Spleen (tissue), 11 donors: ENCODE data around the gene NFAT5. TPM values are rescaled to one million over a fixed set of nuclear protein-coding genes. Genes with fewer than 3 reads are reported as not detected.

ENCODE experiments used
- DNase-seq: peaks from one replicate; pipeline ENCODE4 v3.0.0-alpha.2; 2020
- H3K27ac ChIP-seq, 8 donors: fragments of 200-600 bp; sonication (generic) in 7 of 8; 1 replicate in 4 of 8; 2 replicates in 4 of 8; pipeline versions ENCODE4 v1.5.0 to v1.8.0; 2016 to 2021; ENCODE audit warnings: inconsistent platforms in 4 of 8, mild to moderate bottlenecking in 4 of 8, moderate library complexity in 1 of 8
- H3K27me3 ChIP-seq, 7 donors: fragments of 200-600 bp; sonication (generic) in 6 of 7; replicated peaks in 1 of 7; 1 replicate in 4 of 7; 2 replicates in 3 of 7; pipeline versions ENCODE4 v1.5.0 to v1.8.0; 2016 to 2021; ENCODE audit warnings: inconsistent platforms in 3 of 7, mild to moderate bottlenecking in 1 of 7
- H3K36me3 ChIP-seq, 6 donors: fragments of 200-600 bp; sonication (generic) in 5 of 6; 1 replicate in 4 of 6; 2 replicates in 2 of 6; pipeline versions ENCODE4 v1.5.0 to v1.8.0; 2016 to 2021; ENCODE audit warnings: inconsistent platforms in 2 of 6
- H3K4me1 ChIP-seq, 6 donors: fragments of 200-600 bp; sonication (generic) in 5 of 6; 1 replicate in 3 of 6; 2 replicates in 3 of 6; pipeline versions ENCODE4 v1.5.0 to v1.8.0; 2016 to 2021; ENCODE audit warnings: inconsistent platforms in 3 of 6
- H3K4me3 ChIP-seq, 8 donors: fragments of 200-600 bp; sonication (generic) in 7 of 8; 1 replicate in 4 of 8; 2 replicates in 4 of 8; pipeline versions ENCODE4 v1.5.0 to v1.8.0; 2016 to 2021; ENCODE audit warnings: inconsistent platforms in 4 of 8, mild to moderate bottlenecking in 4 of 8, moderate library complexity in 2 of 8
- H3K9me3 ChIP-seq, 8 donors: fragments of 200-600 bp; sonication (generic) in 7 of 8; 1 replicate in 4 of 8; 2 replicates in 4 of 8; pipeline versions ENCODE4 v1.5.0 to v1.8.0; 2016 to 2021; ENCODE audit warnings: inconsistent platforms in 4 of 8
- CTCF ChIP-seq, 11 experiments: fragments of 200-600 bp in 7 of 11; fragments of 450-650 bp in 4 of 11; sonication (generic) in 4 of 11; IDR thresholded peaks in 8 of 11; conservative IDR thresholded peaks in 3 of 11; 1 replicate in 7 of 11; 2 replicates in 4 of 11; pipeline versions ENCODE4 v1.4.0 to v1.8.0; 2016 to 2021; ENCODE audit warnings: antibody characterized with exemption in 11 of 11, inconsistent platforms in 4 of 11, mild to moderate bottlenecking in 1 of 11
- POLR2A ChIP-seq, 3 donors: fragments of 450-650 bp; IDR thresholded peaks; one replicate each; pipeline ENCODE4 v1.5.1; 2017; ENCODE audit warnings: antibody characterized with exemption in 3 of 3, mild to moderate bottlenecking in 1 of 3
- POLR2AphosphoS5 ChIP-seq, 3 donors: sonication (generic); formaldehyde crosslinking; IDR thresholded peaks; one replicate each; pipeline ENCODE4 v1.5.1; 2017; ENCODE audit warnings: antibody characterized with exemption in 3 of 3
- WGBS, 5 donors: extraction: QIAGEN DNeasy Blood & Tissue Kit in 3 of 5; methylation state at CpG; one replicate each; pipeline versions ENCODE4 v1.1.5 to v1.1.7; 2013 to 2018; 5-methylcytosine and 5-hydroxymethylcytosine counted together
- intact Hi-C: fragments of 100-400 bp; cut with DNase I; formaldehyde crosslinking; loops from one replicate; pipeline ENCODE4 v1.15.0; 2023; ENCODE audit warnings: low total_unique reads
- polyA plus RNA-seq, 3 donors: library from polyadenylated mRNA; stranded (reverse); fragments of 200-250 nt; gene quantifications; one replicate each; pipeline ENCODE4 v1.2.1, GENCODE V29; 2013
- total RNA-seq, 7 donors: library from RNA; depleted of rRNA in 3 of 7; stranded (reverse); fragments of >200 nt in 3 of 7; fragmentation: NEBNext Ultra II Directional in 4 of 7; extraction: Animal tissue kit (Norgen Biotek cat#: 25700) in 4 of 7; gene quantifications; one replicate each; pipeline versions ENCODE4 v1.1.0 to v1.2.1, GENCODE V29; 2016 to 2021
- donor health status: healthy with polysubstance abuse.
- donor health status: DM: no; HTN: no; CAD: no; lungs with moderate emphysema.
- donor health status: DM: no; HTN: no; CAD: no.
- donor health status: Bipolar disorder and iron deficiency.
- donor health status: healthy.
- donor health status: DM: no; HTN: no; CAD: no.
- donor health status: DM: yes; HTN: yes; CAD: no.

The NFAT5 gene
- total and polyA plus RNA-seq, 10 donors: 0.79 to 96.8 (median 54.5) TPM

GRCh38 chr16:69706975-69707340, 141.2 kb downstream of the NFAT5 start:
- no peaks in the 10 kb centered on the region for H3K9me3 ChIP-seq
- peaks cover 0 to 70% (median 2%) of the 10 kb centered on the region in 6 donors for H3K36me3 ChIP-seq
- H3K27ac ChIP-seq: peak overlapping the region in 1 of 8 donors; percentile 11
- peaks cover 0 to 4% (median 0%) of the 10 kb centered on the region in 6 donors for H3K4me1 ChIP-seq
- 81 to 95% (median 95%) methylated on average over 2 of the region's 2 CpGs for WGBS, 5 donors
- TF ChIP-seq POLR2A (IDR thresholded peaks at IDR 0.05): no peak
- no peak for TF ChIP-seq POLR2AphosphoS5 (IDR thresholded peaks at IDR 0.05)
- TF ChIP-seq CTCF (IDR thresholded peaks at IDR 0.05 in 8 of 11, conservative IDR thresholded peaks at IDR 0.05 in 3 of 11): no peak
- no peak overlapping the region for H3K4me3 ChIP-seq
- intact Hi-C loops: loop anchor here (5.0 to 10.0 kb wide), 2 partner anchors 45 to 312 kb away; partner anchors contain the start of gene NOB1
- no peaks in the 10 kb centered on the region for H3K27me3 ChIP-seq
- DNase-seq: no peak

GRCh38 chr16:69707920-69708683, 142.3 kb downstream of the NFAT5 start:
- no peak for TF ChIP-seq POLR2AphosphoS5 (IDR thresholded peaks at IDR 0.05)
- TF ChIP-seq POLR2A (IDR thresholded peaks at IDR 0.05): no peak
- TF ChIP-seq CTCF (IDR thresholded peaks at IDR 0.05 in 8 of 11, conservative IDR thresholded peaks at IDR 0.05 in 3 of 11): no peak
- Histone ChIP-seq H3K27me3 (no peaks in the 10 kb centered on the region), H3K9me3 (no peaks in the 10 kb centered on the region), H3K4me3 (no peak overlapping the region), H3K4me1 (peaks cover 0 to 4% (median 0%) of the 10 kb centered on the region in 6 donors), H3K27ac (peak overlapping the region in 1 of 8 donors; percentile 0), H3K36me3 (peaks cover 0 to 75% (median 7%) of the 10 kb centered on the region in 6 donors)
- 84 to 94% (median 88%) methylated on average over 10 of the region's 10 CpGs for WGBS, 5 donors
- no peak for DNase-seq
- intact Hi-C loops: loop anchor here (5.0 to 10.0 kb wide), 2 partner anchors 44 to 313 kb away; partner anchors contain the start of gene NOB1

GRCh38 chr16:69709456-69710084, 143.8 kb downstream of the NFAT5 start:
- no peak for DNase-seq
- peak overlapping the region in 3 of 8 donors; percentile 21 to 28 (median 22) for H3K27ac ChIP-seq

More at GRCh38 chr16:69709456-69710084, 143.8 kb downstream of the NFAT5 start:
- Histone ChIP-seq H3K27me3 (no peaks in the 10 kb centered on the region), H3K9me3 (no peaks in the 10 kb centered on the region), H3K36me3 (peaks cover 0 to 83% (median 6%) of the 10 kb centered on the region in 6 donors), H3K4me3 (no peak overlapping the region), H3K4me1 (peaks cover 0 to 4% (median 0%) of the 10 kb centered on the region in 6 donors)
- WGBS, 5 donors: 46 to 61% (median 53%) methylated on average over 5 of the region's 5 CpGs
- intact Hi-C loops: loop anchor here (5.0 to 10.0 kb wide), 2 partner anchors 43 to 315 kb away; partner anchors contain the start of gene NOB1
- no peak for TF ChIP-seq POLR2AphosphoS5 (IDR thresholded peaks at IDR 0.05)
- no peak for TF ChIP-seq POLR2A (IDR thresholded peaks at IDR 0.05)
- peak; percentile 37 to 82 (median 73) for TF ChIP-seq CTCF (IDR thresholded peaks at IDR 0.05 in 8 of 11, conservative IDR thresholded peaks at IDR 0.05 in 3 of 11)
